Stromal cell of bone marrow (primary cell): ENCODE data around the gene ZNF70.

Source experiments
- DNase-seq: peaks from one replicate; pipeline ENCODE4 v3.0.0-alpha.2; 2012; ENCODE audit warnings: low read depth

ZNF70 gene

DNA sequence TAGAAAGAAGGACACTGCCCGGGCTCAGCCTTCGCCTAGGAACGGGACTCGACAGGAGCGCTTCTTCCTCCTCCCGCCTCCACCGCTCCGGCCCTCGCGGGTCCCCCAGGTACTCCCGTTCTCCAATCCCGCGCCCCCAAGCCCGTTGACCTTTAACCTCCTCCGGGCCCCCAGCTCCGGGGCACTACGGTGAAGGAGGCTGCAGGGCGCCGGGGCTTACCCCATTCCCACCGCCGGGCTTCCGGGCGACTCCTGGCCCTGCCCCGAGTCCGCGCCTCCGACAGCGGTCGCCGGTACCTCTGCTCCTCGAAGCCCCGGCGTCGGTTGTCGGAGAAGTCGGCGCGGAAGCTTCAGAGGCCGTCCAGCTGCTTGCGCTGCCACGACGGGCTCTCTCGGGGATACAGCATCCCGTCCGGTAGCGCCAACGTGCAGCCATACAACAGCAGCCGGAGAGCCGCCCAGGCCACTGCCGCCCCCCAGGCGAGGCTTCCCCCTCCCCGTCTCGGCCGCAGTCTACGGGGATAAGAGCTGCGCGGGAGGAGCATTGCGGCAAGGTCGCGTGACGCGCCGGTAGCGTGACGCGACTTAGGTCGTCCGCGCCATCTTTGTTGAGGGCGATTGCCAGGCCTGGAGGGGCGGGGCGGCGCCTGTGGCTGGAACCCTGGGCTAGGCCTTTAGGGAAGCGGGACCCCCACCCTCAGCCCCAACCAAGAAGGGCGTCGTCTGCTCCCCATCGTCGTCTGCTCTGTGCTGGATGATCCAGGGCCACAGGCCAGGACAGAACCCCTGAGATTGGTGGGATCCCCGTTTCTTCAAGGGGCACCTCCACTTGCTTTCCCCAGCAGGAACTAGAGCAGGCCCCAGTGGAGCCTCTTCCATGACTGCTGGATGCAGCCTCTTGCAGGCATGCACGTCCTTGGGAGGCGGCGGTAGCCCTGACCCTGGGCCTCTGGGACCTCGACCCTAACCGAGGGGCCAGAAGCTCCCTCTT lies 33.8 kb downstream of the ZNF70 start:
- peak; percentile 62 for DNase-seq

DNA sequence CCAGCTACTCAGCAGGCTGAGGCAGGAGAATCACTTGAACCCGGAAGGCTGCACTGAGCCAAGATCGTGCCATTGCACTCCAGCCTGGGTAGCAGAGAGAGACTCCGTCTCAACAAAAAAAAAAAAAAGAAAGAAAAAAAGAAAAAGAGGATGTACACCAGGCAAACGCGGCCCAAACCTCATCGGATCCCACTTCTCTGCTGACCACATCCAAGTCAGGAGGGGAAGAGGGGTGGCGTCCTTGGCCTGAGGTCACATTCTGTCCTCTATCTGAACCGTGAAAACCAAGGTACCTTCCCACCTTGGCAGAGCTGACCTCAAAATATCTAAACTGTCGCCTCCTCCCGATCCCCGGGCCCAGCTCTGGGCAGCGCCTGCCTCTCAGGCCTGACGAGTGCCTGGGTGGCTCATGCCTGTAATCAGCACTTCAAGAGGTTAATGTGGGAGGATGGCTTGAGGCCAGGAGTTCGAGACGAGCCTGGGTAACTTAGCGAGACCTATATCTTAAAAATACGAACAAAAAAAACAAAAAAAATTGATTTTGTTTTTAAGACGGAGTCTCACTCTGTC lies 35.0 kb downstream of the ZNF70 start:
- no peak for DNase-seq

DNA sequence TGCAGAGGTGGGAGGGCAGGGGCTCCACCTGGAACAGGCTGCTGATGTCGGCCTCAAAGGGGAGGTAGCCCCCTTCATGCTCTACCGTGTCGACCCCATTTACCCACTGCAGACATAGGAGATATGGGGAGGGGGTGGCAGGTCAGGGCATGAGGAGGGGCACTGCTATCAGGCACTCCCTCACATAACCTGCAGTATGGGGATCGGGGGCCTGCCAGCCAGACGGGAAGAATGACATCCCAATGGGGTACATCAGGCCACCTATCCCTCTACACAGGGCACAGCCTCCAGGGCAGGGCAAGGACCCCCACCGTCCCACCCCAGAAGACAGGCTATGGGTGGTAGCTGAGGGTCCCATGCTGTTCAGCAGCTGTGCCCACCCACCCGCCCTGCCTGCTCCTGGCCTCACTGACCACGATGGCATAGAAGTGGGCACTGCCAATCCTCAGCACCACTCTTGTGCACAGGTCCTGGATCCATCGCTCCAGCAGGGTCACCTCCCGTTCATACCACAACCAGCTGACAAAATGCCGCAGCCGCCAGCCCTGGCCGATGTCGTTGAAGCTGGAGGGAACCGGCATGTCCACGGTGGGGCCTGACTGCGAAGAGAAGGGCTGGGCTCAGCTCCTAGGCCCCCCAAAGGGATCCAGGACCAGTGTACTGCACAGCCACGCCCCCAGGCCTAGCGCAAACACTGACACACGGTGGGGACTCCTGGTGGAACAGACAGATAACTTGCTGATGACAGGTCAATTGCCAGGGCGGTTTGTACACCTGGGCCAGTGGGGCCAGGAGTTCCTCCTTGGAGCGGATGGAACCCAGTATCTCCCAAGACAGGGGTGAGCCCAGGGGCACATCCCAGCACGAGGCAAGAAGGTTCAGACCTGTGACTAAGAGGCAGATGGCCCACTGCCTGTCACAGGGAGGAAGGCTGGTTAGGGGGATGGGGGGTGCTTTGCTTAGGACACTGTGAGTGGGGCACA lies 36.0 kb downstream of the ZNF70 start:
- no peak for DNase-seq

- no peak for DNase-seq
Measured at GRCh38 chr22:23713696-23714595, 37.0 kb downstream of the ZNF70 start.

- DNase-seq, result no peak
Measured at GRCh38 chr22:23712256-23712655, 38.7 kb downstream of the ZNF70 start.

- DNase-seq, result no peak
Measured at GRCh38 chr22:23709107-23709506, 41.8 kb downstream of the ZNF70 start.

DNA sequence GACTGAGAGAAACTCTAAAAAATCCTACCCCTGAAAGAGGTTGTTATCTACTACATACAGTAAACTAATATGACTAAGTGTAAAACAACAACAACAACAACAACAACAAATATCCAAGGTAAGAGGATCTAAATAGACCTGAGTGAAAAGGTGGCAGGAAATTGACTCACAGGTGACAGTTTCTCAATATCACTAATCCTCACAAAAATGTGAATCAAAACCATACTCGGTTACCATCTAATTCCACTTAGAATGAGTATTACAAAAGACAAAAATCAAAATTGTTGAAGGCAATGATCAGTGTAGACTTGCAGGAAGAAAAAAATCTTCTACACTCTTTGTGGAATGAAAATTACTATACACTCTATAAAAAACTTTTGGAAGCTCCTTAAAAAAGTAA lies 42.6 kb downstream of the ZNF70 start:
- no peak for DNase-seq

- no peak for DNase-seq
Measured at GRCh38 chr22:23705358-23705757, 45.6 kb downstream of the ZNF70 start.

GRCh38 chr22:23704829-23705228 lies 46.1 kb downstream of the ZNF70 start:
- no peak for DNase-seq

- no peak for DNase-seq
Measured at GRCh38 chr22:23704062-23704461, 46.9 kb downstream of the ZNF70 start.

DNA sequence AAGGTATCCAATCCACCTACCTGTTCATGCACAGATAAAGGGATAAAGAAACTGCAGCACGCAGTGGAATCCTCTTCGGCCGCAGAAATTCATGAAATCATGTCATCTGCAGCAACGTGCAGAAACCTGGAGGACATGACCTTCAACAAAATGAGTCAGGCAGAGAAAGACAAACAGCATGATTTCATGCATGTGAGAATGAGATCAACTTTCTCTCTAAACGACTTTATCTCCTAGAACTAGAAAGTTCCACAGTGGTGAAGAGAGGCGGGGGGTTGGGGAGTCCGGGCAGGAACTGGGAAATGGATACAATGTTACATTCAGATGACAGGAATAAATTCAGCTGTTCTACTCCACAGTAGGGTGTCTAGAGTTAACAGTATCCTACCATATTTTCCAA lies 50.2 kb downstream of the ZNF70 start:
- no peak for DNase-seq

GRCh38 chr22:23698673-23699235 lies 52.2 kb downstream of the ZNF70 start:
- no peak for DNase-seq

GRCh38 chr22:23698094-23698493 lies 52.8 kb downstream of the ZNF70 start:
- DNase-seq, result no peak

- DNase-seq, result no peak
Measured at GRCh38 chr22:23697031-23697970, 53.6 kb downstream of the ZNF70 start.

- DNase-seq, result no peak
Measured at GRCh38 chr22:23696326-23696851, 54.5 kb downstream of the ZNF70 start.

- no peak for DNase-seq
Measured at GRCh38 chr22:23695571-23696325, 55.2 kb downstream of the ZNF70 start.

DNA sequence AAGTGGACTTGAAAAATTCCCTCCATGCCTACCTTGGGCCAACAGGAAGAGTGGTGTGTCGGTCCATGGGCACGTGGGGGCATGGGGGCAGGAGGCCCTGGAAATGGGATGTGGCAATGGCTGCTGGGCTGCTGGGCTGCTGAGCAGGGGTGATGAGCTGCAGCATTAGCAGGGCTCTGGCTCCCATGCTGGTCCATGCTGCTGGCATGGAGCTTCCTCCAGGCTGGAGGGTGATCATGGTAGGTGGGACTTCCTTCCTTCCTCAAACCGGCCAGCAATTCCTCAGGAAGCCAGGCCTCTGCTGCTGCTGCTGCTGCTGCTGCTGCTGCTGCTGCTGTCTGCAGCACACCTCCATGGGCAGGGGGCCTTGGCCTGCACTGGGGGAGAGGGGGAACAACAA lies 55.8 kb downstream of the ZNF70 start:
- no peak for DNase-seq

GRCh38 chr22:23693979-23694680 lies 56.8 kb downstream of the ZNF70 start:
- DNase-seq, result no peak
